Thymus (tissue), 11 donors: ENCODE data around the gene CES3. TPM values are rescaled to one million over a fixed set of nuclear protein-coding genes. Genes with fewer than 3 reads are reported as not detected.
"Not testable (repeated sequence)": the region's sequence is repeated elsewhere in the genome, so short reads cannot be mapped to it uniquely, and the experiment has no call there.

ENCODE experiments used
- DNase-seq, 9 donors: peaks; one replicate each; pipeline ENCODE4 v3.0.0-alpha.2; 2013; ENCODE audit warnings: low spot score in 9 of 9, low read depth in 6 of 9, missing footprints in 1 of 9
- H3K27ac ChIP-seq, 2 donors: one replicate each; pipeline ENCODE4 v1.5.1; 2013; ENCODE audit warnings: control low read depth in 1 of 2, low read depth in 1 of 2, low read length in 1 of 2, mild to moderate bottlenecking in 1 of 2, moderate library complexity in 1 of 2
- H3K27me3 ChIP-seq, 2 donors: one replicate each; pipeline ENCODE4 v1.5.1; 2013; ENCODE audit warnings: low read length in 1 of 2; ENCODE audit not compliant: control insufficient read depth in 2 of 2, insufficient read depth in 1 of 2
- H3K36me3 ChIP-seq, 2 donors: one replicate each; pipeline ENCODE4 v1.5.1; 2013; ENCODE audit warnings: low read length in 1 of 2, mild to moderate bottlenecking in 1 of 2, moderate library complexity in 1 of 2; ENCODE audit not compliant: control insufficient read depth in 2 of 2, insufficient read depth in 2 of 2
- H3K4me1 ChIP-seq, 2 donors: one replicate each; pipeline ENCODE4 v1.5.1; 2013; ENCODE audit warnings: low read length in 2 of 2; ENCODE audit not compliant: control insufficient read depth in 2 of 2, insufficient read depth in 2 of 2
- H3K4me3 ChIP-seq, 2 donors: one replicate each; pipeline ENCODE4 v1.5.1; 2013; ENCODE audit warnings: low read length in 2 of 2, control low read depth in 1 of 2, mild to moderate bottlenecking in 1 of 2
- H3K9me3 ChIP-seq, 2 donors: one replicate each; pipeline ENCODE4 v1.5.1; 2013; ENCODE audit warnings: low read length in 1 of 2, mild to moderate bottlenecking in 1 of 2; ENCODE audit not compliant: control insufficient read depth in 2 of 2, insufficient read depth in 1 of 2
- WGBS: extraction: QIAGEN DNeasy Blood & Tissue Kit; methylation state at CpG from one replicate; pipeline ENCODE4 v1.1.7; 2013; 5-methylcytosine and 5-hydroxymethylcytosine counted together
- polyA plus RNA-seq: library from polyadenylated mRNA; stranded (reverse); fragments of 200-250 nt; gene quantifications from one replicate; pipeline ENCODE4 v1.2.3, GENCODE V29; 2013
- total RNA-seq: library from RNA; stranded (reverse); fragments of 120-200 nt; gene quantifications from one replicate; pipeline ENCODE4 v1.2.4, GENCODE V29; 2013
- donor health status: healthy.

CES3 gene
- total and polyA plus RNA-seq, 2 donors: 0.09 to 0.32 TPM

GRCh38 chr16:66933776-66934137, 27.3 kb upstream of the CES3 start:
- WGBS: 4% methylated on average over 12 of the region's 12 CpGs
- H3K27me3 ChIP-seq: no peaks in the 10 kb centered on the region
- peak overlapping the region; percentile 87 to 97 for H3K4me3 ChIP-seq
- no peaks in the 10 kb centered on the region for H3K9me3 ChIP-seq
- peaks cover 15 to 16% of the 10 kb centered on the region in 2 donors for H3K4me1 ChIP-seq
- H3K27ac ChIP-seq: peak overlapping the region; percentile 79 to 95
- peaks cover 12 to 13% of the 10 kb centered on the region in 2 donors for H3K36me3 ChIP-seq
- no peak for DNase-seq

GRCh38 chr16:66934138-66934838, 26.8 kb upstream of the CES3 start, which contains the start of gene CIAO2B:
TSS of gene CIAO2B (minus strand) at chr16:66934402. CDS start at chr16:66934364, 38 bp downstream.
- peaks cover 15 to 16% of the 10 kb centered on the region in 2 donors for H3K4me1 ChIP-seq
- whole genome bisulfite sequencing: under 1% methylated on average over 76 of the region's 76 CpGs

GRCh38 chr16:66934839-66935313, 26.2 kb upstream of the CES3 start:
- Histone ChIP-seq H3K4me1 (peaks cover 15 to 16% of the 10 kb centered on the region in 2 donors), H3K4me3 (peak overlapping the region; percentile 87 to 97), H3K27ac (peak overlapping the region; percentile 79 to 95), H3K36me3 (peaks cover 13 to 20% of the 10 kb centered on the region in 2 donors)
- not testable (repeated sequence) for DNase-seq, H3K27me3 ChIP-seq, H3K9me3 ChIP-seq
- WGBS: 3% methylated on average over 21 of the region's 24 CpGs

More at GRCh38 chr16:66934138-66934838, 26.8 kb upstream of the CES3 start, which contains the start of gene CIAO2B:
- Histone ChIP-seq H3K36me3 (peaks cover 12 to 14% of the 10 kb centered on the region in 2 donors), H3K4me3 (peak within 1 kb of the TSS; percentile 87 to 97), H3K9me3 (no peaks in the 10 kb centered on the region), H3K27ac (peak within 1 kb of the TSS; percentile 79 to 95), H3K27me3 (no peaks in the 10 kb centered on the region)
- peak; percentile 64 to 91 (median 81) for DNase-seq

GRCh38 chr16:66935314-66936011, 25.6 kb upstream of the CES3 start, which contains the start of gene CES2:
TSS of gene CES2 (plus strand) at chr16:66935516. CDS start at chr16:66935636, 120 bp downstream.
- Histone ChIP-seq H3K4me1 (peaks cover 15 to 16% of the 10 kb centered on the region in 2 donors), H3K9me3 (no peaks in the 10 kb centered on the region), H3K4me3 (peak within 1 kb of the TSS; percentile 87 to 97), H3K27ac (peak within 1 kb of the TSS; percentile 79 to 95), H3K36me3 (peaks cover 18 to 23% of the 10 kb centered on the region in 2 donors), H3K27me3 (no peaks in the 10 kb centered on the region)
- 78% methylated on average over 44 of the region's 44 CpGs for WGBS
- no peak for DNase-seq

- no peak overlapping the region for H3K27ac ChIP-seq
- no peak overlapping the region for H3K4me3 ChIP-seq
- peaks cover 28 to 30% of the 10 kb centered on the region in 2 donors for H3K36me3 ChIP-seq
- H3K4me1 ChIP-seq: peaks cover 15 to 16% of the 10 kb centered on the region in 2 donors
- 95% methylated on average over 6 of the region's 6 CpGs for WGBS
- H3K27me3 ChIP-seq: no peaks in the 10 kb centered on the region
- no peak for DNase-seq
- H3K9me3 ChIP-seq: no peaks in the 10 kb centered on the region
These were observed 24.6 kb upstream of the CES3 start for GRCh38 chr16:66936462-66936861.

- H3K27me3 ChIP-seq: no peaks in the 10 kb centered on the region
- H3K4me3 ChIP-seq: no peak overlapping the region
- peaks cover 32 to 36% of the 10 kb centered on the region in 2 donors for H3K36me3 ChIP-seq
- H3K4me1 ChIP-seq: peaks cover 15 to 16% of the 10 kb centered on the region in 2 donors
- H3K27ac ChIP-seq: no peak overlapping the region
- no peak for DNase-seq
- H3K9me3 ChIP-seq: no peaks in the 10 kb centered on the region
- 96% methylated on average over 4 of the region's 4 CpGs for WGBS
These were observed 24.0 kb upstream of the CES3 start for GRCh38 chr16:66936889-66937554.

- no peak overlapping the region for H3K4me3 ChIP-seq
These were observed 23.2 kb upstream of the CES3 start for GRCh38 chr16:66937725-66938337.

GRCh38 chr16:66939366-66939765, 21.7 kb upstream of the CES3 start:
- Histone ChIP-seq H3K36me3 (peaks cover 44 to 49% of the 10 kb centered on the region in 2 donors), H3K4me3 (no peak overlapping the region), H3K9me3 (no peaks in the 10 kb centered on the region)

More at GRCh38 chr16:66937725-66938337, 23.2 kb upstream of the CES3 start:
- Histone ChIP-seq H3K36me3 (peaks cover 33 to 40% of the 10 kb centered on the region in 2 donors), H3K27ac (no peak overlapping the region), H3K4me1 (peaks cover 11 to 15% of the 10 kb centered on the region in 2 donors), H3K9me3 (no peaks in the 10 kb centered on the region), H3K27me3 (no peaks in the 10 kb centered on the region)
- no peak for DNase-seq
- 97% methylated on average over 10 of the region's 10 CpGs for WGBS

More at GRCh38 chr16:66939366-66939765, 21.7 kb upstream of the CES3 start:
- Histone ChIP-seq H3K4me1 (peaks cover 5 to 8% of the 10 kb centered on the region in 2 donors), H3K27me3 (no peaks in the 10 kb centered on the region), H3K27ac (no peak overlapping the region)
- no peak for DNase-seq
